ENCODE data around the gene MBP. TPM values are rescaled to one million over a fixed set of nuclear protein-coding genes. Genes with fewer than 3 reads are reported as not detected.

MBP gene
- total RNA-seq, 1 experiment from 2014 or later = 31.6 TPM

- POLR2A ChIA-PET = no interaction called here
- DNase-seq (ENCODE audit: unreplicated experiment) = peak; percentile 33
- peaks cover 12% of the 10 kb centered on the region for H3K4me1 Mint-ChIP-seq (ENCODE audit: insufficient read depth, unreplicated experiment)
- BruUV-seq (replicated peaks) = no TSS peak
- TF ChIP-seq, protein P1, sequence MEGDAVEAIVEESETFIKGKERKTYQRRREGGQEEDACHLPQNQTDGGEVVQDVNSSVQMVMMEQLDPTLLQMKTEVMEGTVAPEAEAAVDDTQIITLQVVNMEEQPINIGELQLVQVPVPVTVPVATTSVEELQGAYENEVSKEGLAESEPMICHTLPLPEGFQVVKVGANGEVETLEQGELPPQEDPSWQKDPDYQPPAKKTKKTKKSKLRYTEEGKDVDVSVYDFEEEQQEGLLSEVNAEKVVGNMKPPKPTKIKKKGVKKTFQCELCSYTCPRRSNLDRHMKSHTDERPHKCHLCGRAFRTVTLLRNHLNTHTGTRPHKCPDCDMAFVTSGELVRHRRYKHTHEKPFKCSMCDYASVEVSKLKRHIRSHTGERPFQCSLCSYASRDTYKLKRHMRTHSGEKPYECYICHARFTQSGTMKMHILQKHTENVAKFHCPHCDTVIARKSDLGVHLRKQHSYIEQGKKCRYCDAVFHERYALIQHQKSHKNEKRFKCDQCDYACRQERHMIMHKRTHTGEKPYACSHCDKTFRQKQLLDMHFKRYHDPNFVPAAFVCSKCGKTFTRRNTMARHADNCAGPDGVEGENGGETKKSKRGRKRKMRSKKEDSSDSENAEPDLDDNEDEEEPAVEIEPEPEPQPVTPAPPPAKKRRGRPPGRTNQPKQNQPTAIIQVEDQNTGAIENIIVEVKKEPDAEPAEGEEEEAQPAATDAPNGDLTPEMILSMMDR (IDR thresholded peaks at IDR 0.05; ENCODE audit: unreplicated experiment) = no peak
- H3K9me3 Mint-ChIP-seq (ENCODE audit: unreplicated experiment) = no peaks in the 10 kb centered on the region
- intact Hi-C loops (cut with micrococcal nuclease) = no loop called here
- no peaks in the 10 kb centered on the region for H3K36me3 Mint-ChIP-seq (ENCODE audit: insufficient read depth, unreplicated experiment)
- no peak overlapping the region for H3K4me3 Mint-ChIP-seq (ENCODE audit: unreplicated experiment)
- no peaks in the 10 kb centered on the region for H3K27me3 Mint-ChIP-seq (ENCODE audit: insufficient read depth, unreplicated experiment)
- CTCF ChIA-PET = interaction anchor here (0.6 to 0.7 kb wide), 2 partner anchors 63 to 151 kb away, joined by 3 read pairs; no protein-coding TSS in a partner anchor
- H3K27ac Mint-ChIP-seq (ENCODE audit: low read depth, unreplicated experiment) = no peak overlapping the region
Observed at GRCh38 chr18:77078690-77079070, 53.9 kb downstream of the MBP start.

GRCh38 chr18:77077941-77078689, 54.5 kb downstream of the MBP start:
- CTCF ChIA-PET = interaction anchor here (0.6 kb wide), 1 partner anchor 133 kb away, joined by 3 read pairs; no protein-coding TSS in a partner anchor
- H3K4me1 Mint-ChIP-seq (ENCODE audit: insufficient read depth, unreplicated experiment) = peaks cover 9% of the 10 kb centered on the region
- POLR2A ChIA-PET = no interaction called here
- H3K9me3 Mint-ChIP-seq (ENCODE audit: unreplicated experiment) = no peaks in the 10 kb centered on the region
- peak; percentile 41 for DNase-seq (ENCODE audit: unreplicated experiment)
- no peaks in the 10 kb centered on the region for H3K36me3 Mint-ChIP-seq (ENCODE audit: insufficient read depth, unreplicated experiment)
- intact Hi-C loops (cut with micrococcal nuclease) = no loop called here
- H3K4me3 Mint-ChIP-seq (ENCODE audit: unreplicated experiment) = no peak overlapping the region
- BruUV-seq (replicated peaks) = no TSS peak
- no peaks in the 10 kb centered on the region for H3K27me3 Mint-ChIP-seq (ENCODE audit: insufficient read depth, unreplicated experiment)
- no peak overlapping the region for H3K27ac Mint-ChIP-seq (ENCODE audit: low read depth, unreplicated experiment)
- TF ChIP-seq, protein P1 (IDR thresholded peaks at IDR 0.05; ENCODE audit: unreplicated experiment) = no peak

DNA sequence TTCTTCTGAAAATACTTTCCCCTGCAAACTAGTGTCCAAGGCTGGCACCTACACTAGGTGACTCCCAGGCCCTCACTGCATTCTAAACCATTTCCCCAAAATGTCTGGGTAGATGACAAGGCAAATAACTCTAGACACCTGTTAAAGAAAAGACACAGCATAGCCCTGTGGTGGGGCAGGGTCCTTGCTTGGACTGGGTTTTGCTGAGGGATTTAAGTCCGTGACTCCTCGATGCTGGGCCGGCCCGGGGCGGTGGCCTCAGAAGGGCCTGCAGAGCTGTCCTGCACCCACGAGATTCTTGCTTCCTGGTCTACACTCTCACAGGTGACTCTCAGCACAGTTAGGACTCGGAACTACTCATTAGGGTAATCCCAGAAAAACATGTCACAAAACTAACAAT, 55.2 kb downstream of the MBP start:
- BruUV-seq (replicated peaks) = no TSS peak
- ChIA-PET CTCF (interaction anchor here (0.6 kb wide), 2 partner anchors 19 to 134 kb away, joined by 3 to 4 read pairs; no protein-coding TSS in a partner anchor), POLR2A (no interaction called here)
- no peaks in the 10 kb centered on the region for H3K36me3 Mint-ChIP-seq (ENCODE audit: insufficient read depth, unreplicated experiment)
- no peak overlapping the region for H3K4me3 Mint-ChIP-seq (ENCODE audit: unreplicated experiment)
- no peaks in the 10 kb centered on the region for H3K27me3 Mint-ChIP-seq (ENCODE audit: insufficient read depth, unreplicated experiment)
- TF ChIP-seq, protein P1 (IDR thresholded peaks at IDR 0.05; ENCODE audit: unreplicated experiment) = no peak
- intact Hi-C loops (cut with micrococcal nuclease) = no loop called here
- H3K4me1 Mint-ChIP-seq (ENCODE audit: insufficient read depth, unreplicated experiment) = peaks cover 11% of the 10 kb centered on the region
- H3K27ac Mint-ChIP-seq (ENCODE audit: low read depth, unreplicated experiment) = no peak overlapping the region
- H3K9me3 Mint-ChIP-seq (ENCODE audit: unreplicated experiment) = no peaks in the 10 kb centered on the region
- no peak for DNase-seq (ENCODE audit: unreplicated experiment)

- POLR2A ChIA-PET = no interaction called here
Observed at GRCh38 chr18:77076111-77076510, 56.5 kb downstream of the MBP start.

More at GRCh38 chr18:77076111-77076510, 56.5 kb downstream of the MBP start:
- BruUV-seq (replicated peaks) = no TSS peak
- Mint-ChIP-seq H3K9me3 (ENCODE audit: unreplicated experiment) (no peaks in the 10 kb centered on the region), H3K27me3 (ENCODE audit: insufficient read depth, unreplicated experiment) (no peaks in the 10 kb centered on the region), H3K4me3 (ENCODE audit: unreplicated experiment) (no peak overlapping the region), H3K4me1 (ENCODE audit: insufficient read depth, unreplicated experiment) (peaks cover 19% of the 10 kb centered on the region), H3K27ac (ENCODE audit: low read depth, unreplicated experiment) (no peak overlapping the region), H3K36me3 (ENCODE audit: insufficient read depth, unreplicated experiment) (no peaks in the 10 kb centered on the region)
- CTCF ChIA-PET = interaction anchor here (0.6 kb wide), 1 partner anchor 136 kb away, joined by 3 read pairs; no protein-coding TSS in a partner anchor
- TF ChIP-seq, protein P1 (IDR thresholded peaks at IDR 0.05; ENCODE audit: unreplicated experiment) = no peak
- no peak for DNase-seq (ENCODE audit: unreplicated experiment)
- intact Hi-C loops (cut with micrococcal nuclease) = no loop called here
